Choroid plexus epithelial cell (primary cell): ENCODE measurements around the gene MSRB2.
"Not testable (repeated sequence)": the region's sequence is repeated elsewhere in the genome, so short reads cannot be mapped to it uniquely, and the experiment has no call there.

Experiments used
- DNase-seq: peaks from one replicate; pipeline ENCODE4 v3.0.0-alpha.2; 2010; ENCODE audit warnings: low read depth
- H3K4me3 ChIP-seq: 2 replicates; pipeline ENCODE4 v1.5.1; 2011; ENCODE audit warnings: low read depth, mild to moderate bottlenecking, control low read depth, low read length, moderate library complexity
- CTCF ChIP-seq: conservative IDR thresholded peaks from 2 replicates; pipeline ENCODE4 v1.5.1; 2011; ENCODE audit warnings: low read depth, mild to moderate bottlenecking, control low read depth, inconsistent platforms, low read length, moderate library complexity

MSRB2 gene

GRCh38 chr10:23063973-23064812 is 31.2 kb upstream of the MSRB2 start:
- H3K4me3 ChIP-seq = no peak overlapping the region
- no peak for TF ChIP-seq CTCF
- no peak for DNase-seq

- H3K4me3 ChIP-seq, DNase-seq: not testable (repeated sequence)
Observed at GRCh38 chr10:23064813-23065114, 30.6 kb upstream of the MSRB2 start.

- H3K4me3 ChIP-seq = no peak overlapping the region
- no peak for TF ChIP-seq CTCF
- DNase-seq = peak; percentile 45
Observed at GRCh38 chr10:23065181-23065948, 30.0 kb upstream of the MSRB2 start.

- H3K4me3 ChIP-seq = no peak overlapping the region
- no peak for DNase-seq
- no peak for TF ChIP-seq CTCF
Observed at GRCh38 chr10:23067337-23067736, 28.0 kb upstream of the MSRB2 start.

- DNase-seq = peak; percentile 85
- TF ChIP-seq CTCF = peak; percentile 90
- no peak overlapping the region for H3K4me3 ChIP-seq
Observed at GRCh38 chr10:23067939-23068775, 27.2 kb upstream of the MSRB2 start.

GRCh38 chr10:23069019-23069815 is 26.2 kb upstream of the MSRB2 start:
- no peak for DNase-seq
- H3K4me3 ChIP-seq = no peak overlapping the region
- no peak for TF ChIP-seq CTCF

- DNase-seq, H3K4me3 ChIP-seq: not testable (repeated sequence)
Observed at GRCh38 chr10:23070092-23070912, 25.1 kb upstream of the MSRB2 start.
